CD4-positive, alpha-beta memory T cell (primary cell): ENCODE data around the gene MCF2L2. TPM values are rescaled to one million over a fixed set of nuclear protein-coding genes. Genes with fewer than 3 reads are reported as not detected.

Source experiments
- CTCF ChIA-PET: fragments of 350-600 bp; sonication (Branson Sonifier 250); formaldehyde crosslinking; loops from one replicate; lab custom pipeline; 2021; ENCODE audit warnings: inconsistent platforms; ENCODE audit not compliant: partially characterized antibody; lab: Charles Lee
- POLR2A ChIA-PET: fragments of 350-600 bp; sonication (Branson Sonifier 250); formaldehyde crosslinking; loops from one replicate; lab custom pipeline; 2021; ENCODE audit not compliant: partially characterized antibody; lab: Charles Lee
- DNase-seq, 5 donors: peaks; one replicate each; pipeline versions ENCODE4 v3.0.0 to v3.0.0-alpha.2; 2020 to 2022; ENCODE audit warnings: mixed read lengths in 1 of 5
- H3K27ac ChIP-seq: one replicate; pipeline ENCODE4 v1.7.0; 2013; ENCODE audit warnings: low read depth, low read length
- H3K27me3 ChIP-seq: 2 replicates; pipeline ENCODE4 v1.7.0; 2013; ENCODE audit warnings: mild to moderate bottlenecking, low read length, moderate library complexity; ENCODE audit not compliant: insufficient read depth
- H3K36me3 ChIP-seq: 2 replicates; pipeline ENCODE4 v1.7.0; 2013; ENCODE audit warnings: mild to moderate bottlenecking, low read length, moderate library complexity; ENCODE audit not compliant: insufficient read depth
- H3K4me1 ChIP-seq: 2 replicates; pipeline ENCODE4 v1.7.0; 2013; ENCODE audit warnings: mild to moderate bottlenecking, low read length, moderate library complexity; ENCODE audit not compliant: insufficient read depth
- H3K4me3 ChIP-seq, 2 donors: one replicate each; pipeline ENCODE4 v1.7.0; 2013; ENCODE audit warnings: low read length in 2 of 2, mild to moderate bottlenecking in 1 of 2
- H3K9me3 ChIP-seq, 2 donors: one replicate each; pipeline ENCODE4 v1.7.0; 2013; ENCODE audit warnings: low read length in 2 of 2, control low read depth in 1 of 2; ENCODE audit not compliant: control insufficient read depth in 1 of 2
- H3K27ac Mint-ChIP-seq, 7 donors: one replicate each; pipeline ENCODE4 v1.8.0; 2020 to 2021; ENCODE audit warnings: mixed read lengths in 7 of 7, mild to moderate bottlenecking in 6 of 7, inconsistent platforms in 3 of 7, moderate library complexity in 3 of 7
- H3K27me3 Mint-ChIP-seq, 2 donors: one replicate each; pipeline ENCODE4 v1.8.0; 2020 to 2021; ENCODE audit warnings: mixed read lengths in 2 of 2
- H3K36me3 Mint-ChIP-seq, 2 donors: one replicate each; pipeline ENCODE4 v1.8.0; 2020 to 2021; ENCODE audit warnings: mixed read lengths in 2 of 2, inconsistent platforms in 1 of 2, mild to moderate bottlenecking in 1 of 2
- H3K4me1 Mint-ChIP-seq, 4 donors: one replicate each; pipeline ENCODE4 v1.8.0; 2020 to 2021; ENCODE audit warnings: mixed read lengths in 4 of 4, mild to moderate bottlenecking in 1 of 4
- H3K4me3 Mint-ChIP-seq, 8 donors: one replicate each; pipeline ENCODE4 v1.8.0; 2020 to 2021; ENCODE audit warnings: mixed read lengths in 8 of 8, mild to moderate bottlenecking in 7 of 8, moderate library complexity in 6 of 8, inconsistent platforms in 3 of 8
- H3K9me3 Mint-ChIP-seq, 8 donors: one replicate each; pipeline ENCODE4 v1.8.0; 2020 to 2021; ENCODE audit warnings: mixed read lengths in 8 of 8, mild to moderate bottlenecking in 5 of 8, inconsistent platforms in 3 of 8, moderate library complexity in 1 of 8
- intact Hi-C: fragments of 100-400 bp; cut with micrococcal nuclease; formaldehyde crosslinking; loops from one replicate; pipeline ENCODE4 v1.15.1; 2023
- polyA plus RNA-seq, 2 donors: library from polyadenylated mRNA; unstranded; fragments of 300-500 nt; fragmentation: Illumina TruSeq; gene quantifications; one replicate each; pipeline ENCODE4 v1.2.3, GENCODE V29; 2021
- total RNA-seq, 2 experiments: library from RNA; stranded (reverse); gene quantifications; one replicate each; pipeline ENCODE4 v1.2.3, GENCODE V29; 2021

The MCF2L2 gene
- total and polyA plus RNA-seq, 4 experiments from 2014 or later = 0.37 to 7.3 (median 5.1) TPM

DNA sequence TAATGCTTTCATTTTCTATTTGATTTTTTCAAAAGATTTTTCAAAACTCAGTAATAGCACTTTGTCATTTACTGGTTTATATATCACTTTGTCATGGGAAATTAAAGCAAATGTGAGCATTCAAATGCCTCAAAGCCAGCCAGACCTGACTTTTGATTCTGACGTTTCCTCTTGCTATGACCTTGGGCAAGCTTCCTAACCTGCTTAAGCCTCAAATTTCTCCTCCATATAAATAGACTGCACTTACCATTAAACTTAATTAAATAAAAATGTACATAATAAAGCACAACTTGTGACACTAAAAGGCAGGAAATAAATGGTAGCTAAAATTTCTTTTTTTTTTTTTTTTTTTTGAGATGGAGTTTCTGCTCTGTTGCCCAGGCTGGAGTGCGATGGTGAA lies 19.2 kb downstream of the MCF2L2 start:
- no peaks in the 10 kb centered on the region for H3K36me3 ChIP-seq
- DNase-seq = no peak
- peaks cover 15% of the 10 kb centered on the region for H3K4me1 ChIP-seq
- no peaks in the 10 kb centered on the region for H3K27me3 ChIP-seq
- H3K9me3 Mint-ChIP-seq = no peaks in the 10 kb centered on the region
- H3K4me1 Mint-ChIP-seq = peaks cover 0 to 12% (median 3%) of the 10 kb centered on the region in 4 donors
- no peaks in the 10 kb centered on the region for H3K27me3 Mint-ChIP-seq
- no peak overlapping the region for H3K4me3 ChIP-seq
- ChIA-PET POLR2A (interaction anchor here (3.2 kb wide), 1 partner anchor 19 kb away, joined by 20 read pairs; the partner anchor contains the start of gene MCF2L2), CTCF (interaction anchor here (1.5 to 3.1 kb wide), 2 partner anchors 24 to 27 kb away, joined by 4 to 12 read pairs; no protein-coding TSS in a partner anchor)
- peak overlapping the region in 2 of 7 donors; percentile 13 to 29 for H3K27ac Mint-ChIP-seq
- no peaks in the 10 kb centered on the region for H3K9me3 ChIP-seq
- no peak overlapping the region for H3K27ac ChIP-seq
- H3K4me3 Mint-ChIP-seq = no peak overlapping the region
- no peaks in the 10 kb centered on the region for H3K36me3 Mint-ChIP-seq
- intact Hi-C loops = no loop called here

- Mint-ChIP-seq H3K9me3 (no peaks in the 10 kb centered on the region), H3K36me3 (no peaks in the 10 kb centered on the region), H3K27ac (peak overlapping the region in 2 of 7 donors; percentile 47 to 57), H3K4me1 (peaks cover 7 to 16% (median 11%) of the 10 kb centered on the region in 4 donors), H3K27me3 (no peaks in the 10 kb centered on the region), H3K4me3 (no peak overlapping the region)
- H3K9me3 ChIP-seq = no peaks in the 10 kb centered on the region
- intact Hi-C loops = no loop called here
- H3K4me3 ChIP-seq = no peak overlapping the region
- ChIA-PET CTCF (interaction anchor here (0.6 to 1.7 kb wide), 3 partner anchors 12 to 18 kb away, joined by 3 to 7 read pairs (median 4); no protein-coding TSS in a partner anchor), POLR2A (interaction anchor here (0.8 kb wide), 1 partner anchor 27 kb away, joined by 4 read pairs; the partner anchor contains the start of gene MCF2L2)
- no peak overlapping the region for H3K27ac ChIP-seq
- no peak for DNase-seq
- no peaks in the 10 kb centered on the region for H3K36me3 ChIP-seq
- no peaks in the 10 kb centered on the region for H3K27me3 ChIP-seq
- peaks cover 20% of the 10 kb centered on the region for H3K4me1 ChIP-seq
Measured at GRCh38 chr3:183401678-183402077, 26.7 kb downstream of the MCF2L2 start.

DNA sequence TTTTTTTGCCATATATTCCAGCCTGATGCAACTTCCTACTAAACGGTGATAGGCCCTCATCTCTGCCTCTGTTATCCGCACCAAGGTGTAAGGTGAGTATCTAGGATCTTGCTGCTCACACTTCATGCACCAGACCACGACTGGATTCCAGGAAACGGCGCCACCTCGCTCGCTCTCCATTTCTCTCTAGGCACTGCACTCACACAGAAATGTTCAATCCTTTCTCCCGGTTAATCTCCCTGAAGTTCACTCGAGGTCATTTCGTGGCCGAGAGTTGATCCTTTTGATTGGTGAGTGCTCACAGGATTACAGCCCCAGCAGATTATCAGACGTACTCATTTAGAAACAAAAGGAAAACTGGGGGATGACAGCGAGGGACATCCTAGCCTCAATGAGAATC lies 28.1 kb downstream of the MCF2L2 start:
- H3K9me3 ChIP-seq = no peaks in the 10 kb centered on the region
- H3K27ac Mint-ChIP-seq = peak overlapping the region in 1 of 7 donors; percentile 47

GRCh38 chr3:183396662-183397391 lies 31.6 kb downstream of the MCF2L2 start:
- no peaks in the 10 kb centered on the region for H3K36me3 Mint-ChIP-seq
- no peak overlapping the region for H3K4me3 Mint-ChIP-seq
- H3K9me3 Mint-ChIP-seq = no peaks in the 10 kb centered on the region
- POLR2A ChIA-PET = no interaction called here
- H3K36me3 ChIP-seq = no peaks in the 10 kb centered on the region
- peaks cover 0 to 1% of the 10 kb centered on the region in 2 donors for H3K27me3 Mint-ChIP-seq
- no peak overlapping the region for H3K4me3 ChIP-seq
- intact Hi-C loops = no loop called here
- no peaks in the 10 kb centered on the region for H3K27me3 ChIP-seq
- CTCF ChIA-PET = interaction anchor here (2.2 kb wide), 1 partner anchor 11 kb away, joined by 7 read pairs; no protein-coding TSS in a partner anchor
- no peaks in the 10 kb centered on the region for H3K4me1 ChIP-seq
- no peaks in the 10 kb centered on the region for H3K9me3 ChIP-seq
- no peak overlapping the region for H3K27ac ChIP-seq
- H3K27ac Mint-ChIP-seq = no peak overlapping the region
- no peak for DNase-seq
- H3K4me1 Mint-ChIP-seq = peaks cover under 1 to 2% (median 2%) of the 10 kb centered on the region in 4 donors

More for the DNA sequence above, 28.1 kb downstream of the MCF2L2 start:
- Mint-ChIP-seq H3K27me3 (peaks cover 0 to 1% of the 10 kb centered on the region in 2 donors), H3K9me3 (no peaks in the 10 kb centered on the region), H3K4me3 (no peak overlapping the region), H3K4me1 (peaks cover 7 to 16% (median 11%) of the 10 kb centered on the region in 4 donors), H3K36me3 (no peaks in the 10 kb centered on the region)
- H3K27me3 ChIP-seq = no peaks in the 10 kb centered on the region
- DNase-seq = no peak
- H3K36me3 ChIP-seq = no peaks in the 10 kb centered on the region
- POLR2A ChIA-PET = no interaction called here
- CTCF ChIA-PET = no interaction called here
- no peak overlapping the region for H3K4me3 ChIP-seq
- intact Hi-C loops = no loop called here
- peaks cover 18% of the 10 kb centered on the region for H3K4me1 ChIP-seq
- H3K27ac ChIP-seq = no peak overlapping the region

DNA sequence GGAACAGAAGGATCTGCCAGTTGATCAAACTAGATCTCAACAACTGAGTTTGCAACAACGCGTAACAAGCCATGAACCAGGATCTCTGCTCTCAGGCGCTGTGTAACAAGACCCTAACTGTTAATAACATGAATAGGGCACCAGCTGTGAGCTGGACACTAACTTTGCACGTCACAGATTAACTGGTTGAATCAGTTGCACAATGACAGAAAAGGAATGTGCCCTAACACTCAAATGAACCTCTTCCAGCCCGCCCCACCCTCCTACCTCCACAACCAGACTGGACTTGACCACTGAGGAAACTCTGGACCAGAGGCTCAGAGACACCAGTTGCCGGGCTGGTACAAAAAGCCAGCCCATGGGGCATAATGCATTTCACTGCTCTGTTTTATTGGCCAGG lies 34.3 kb downstream of the MCF2L2 start:
- CTCF ChIA-PET = no interaction called here
- H3K27ac Mint-ChIP-seq = no peak overlapping the region
- H3K9me3 ChIP-seq = no peaks in the 10 kb centered on the region
- intact Hi-C loops = no loop called here
- no peaks in the 10 kb centered on the region for H3K4me1 ChIP-seq
- H3K9me3 Mint-ChIP-seq = no peaks in the 10 kb centered on the region
- H3K4me3 Mint-ChIP-seq = no peak overlapping the region
- H3K27me3 Mint-ChIP-seq = peaks cover 0 to 1% of the 10 kb centered on the region in 2 donors
- H3K36me3 ChIP-seq = no peaks in the 10 kb centered on the region
- POLR2A ChIA-PET = no interaction called here
- H3K4me1 Mint-ChIP-seq = peaks cover 0 to 8% (median 2%) of the 10 kb centered on the region in 4 donors
- H3K27me3 ChIP-seq = no peaks in the 10 kb centered on the region
- no peak overlapping the region for H3K4me3 ChIP-seq
- no peaks in the 10 kb centered on the region for H3K36me3 Mint-ChIP-seq
- no peak for DNase-seq
- no peak overlapping the region for H3K27ac ChIP-seq

DNA sequence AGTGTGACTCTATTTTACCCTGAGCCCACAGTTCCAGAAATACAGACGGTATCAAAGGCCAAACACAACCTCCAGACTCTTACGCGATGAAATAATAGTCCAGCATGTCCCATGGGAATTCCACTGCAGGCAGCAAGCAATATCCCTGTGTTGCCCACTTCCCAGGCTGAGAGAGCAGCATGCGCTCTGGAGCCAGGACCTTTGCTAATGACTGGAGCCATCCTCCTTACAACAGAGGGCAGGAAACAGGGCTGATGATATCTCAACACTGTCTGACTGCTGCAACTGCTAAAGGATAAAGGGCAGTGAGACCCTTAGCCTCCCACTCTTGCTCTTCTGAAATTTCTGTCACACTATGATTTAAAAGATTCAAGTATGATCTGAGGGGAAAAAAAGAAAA lies 34.8 kb downstream of the MCF2L2 start:
- DNase-seq = no peak
- POLR2A ChIA-PET = no interaction called here
- H3K9me3 ChIP-seq = no peaks in the 10 kb centered on the region
- no peak overlapping the region for H3K4me3 ChIP-seq
- no peaks in the 10 kb centered on the region for H3K36me3 ChIP-seq
- Mint-ChIP-seq H3K36me3 (no peaks in the 10 kb centered on the region), H3K4me1 (peaks cover 0 to 8% (median 2%) of the 10 kb centered on the region in 4 donors), H3K4me3 (no peak overlapping the region), H3K27me3 (peaks cover 0 to 1% of the 10 kb centered on the region in 2 donors), H3K27ac (peak overlapping the region in 1 of 7 donors; percentile 30), H3K9me3 (no peaks in the 10 kb centered on the region)
- CTCF ChIA-PET = no interaction called here
- H3K27me3 ChIP-seq = no peaks in the 10 kb centered on the region
- H3K4me1 ChIP-seq = no peaks in the 10 kb centered on the region
- no peak overlapping the region for H3K27ac ChIP-seq
- intact Hi-C loops = no loop called here

DNA sequence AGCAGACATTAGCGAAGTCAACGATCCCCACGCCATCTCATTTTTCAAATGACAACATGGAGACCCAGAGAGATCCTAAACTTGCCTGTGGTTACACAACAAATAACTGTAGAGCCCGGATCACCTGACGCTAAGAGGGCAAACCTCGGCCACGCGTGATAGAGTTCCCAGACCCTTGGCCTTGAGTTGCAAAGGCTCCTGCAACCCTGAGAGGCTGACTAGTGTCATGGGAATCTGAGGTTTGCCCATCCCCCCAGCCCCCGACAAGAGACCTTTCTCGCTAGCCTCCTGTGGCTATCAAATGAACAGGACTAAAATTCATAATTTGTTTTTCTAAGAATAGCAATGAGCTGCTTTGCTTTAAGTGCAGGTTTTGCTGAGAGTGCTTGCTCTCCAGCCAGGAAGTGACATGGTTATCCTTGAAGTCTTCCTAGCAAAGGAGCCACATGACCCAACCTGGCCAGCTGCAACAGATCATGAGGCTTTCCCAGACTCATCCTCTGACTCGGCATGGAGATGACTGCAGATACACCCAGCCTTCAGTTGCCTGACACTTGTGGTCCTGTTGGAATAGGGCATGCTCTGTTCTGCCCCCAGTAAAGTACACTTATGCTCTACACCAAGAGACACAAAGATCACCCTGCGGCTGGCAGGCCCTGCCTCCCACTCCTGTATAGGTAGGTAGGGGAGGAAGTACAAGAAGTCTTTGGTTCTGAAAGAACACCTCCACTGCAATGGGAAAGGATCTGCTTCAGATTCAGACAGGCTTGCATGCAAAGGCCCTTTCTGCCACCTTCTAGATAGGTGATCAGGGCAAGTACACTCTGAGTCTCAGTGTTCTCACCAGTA lies 36.0 kb downstream of the MCF2L2 start:
- Histone ChIP-seq H3K9me3 (no peaks in the 10 kb centered on the region), H3K36me3 (no peaks in the 10 kb centered on the region), H3K4me1 (no peaks in the 10 kb centered on the region), H3K4me3 (no peak overlapping the region), H3K27ac (no peak overlapping the region), H3K27me3 (no peaks in the 10 kb centered on the region)
- no peak for DNase-seq
- H3K27me3 Mint-ChIP-seq = peaks cover 0 to 1% of the 10 kb centered on the region in 2 donors
- intact Hi-C loops = no loop called here
- H3K4me3 Mint-ChIP-seq = no peak overlapping the region
- H3K36me3 Mint-ChIP-seq = peaks cover 0 to 2% of the 10 kb centered on the region in 2 donors
- H3K4me1 Mint-ChIP-seq = peaks cover 0 to 8% (median 2%) of the 10 kb centered on the region in 4 donors
- ChIA-PET CTCF (interaction anchor here (2.2 kb wide), 1 partner anchor 270 kb away, joined by 7 read pairs; no protein-coding TSS in a partner anchor), POLR2A (no interaction called here)
- H3K27ac Mint-ChIP-seq = peak overlapping the region in 1 of 7 donors; percentile 39
- no peaks in the 10 kb centered on the region for H3K9me3 Mint-ChIP-seq
